HepG2 (cell line): ENCODE results near the gene MEAK7. TPM values are rescaled to one million over a fixed set of nuclear protein-coding genes. Genes with fewer than 3 reads are reported as not detected.
A peak's percentile ranks its signal among the peaks of the same experiment; 100 is the strongest.

Experiments
- ATAC-seq: fragments of 200-7000 bp; cut with Tn5 transposase; 3 replicates; pipeline ENCODE4 v1.9.1; 2020; ENCODE audit warnings: mild to moderate bottlenecking, moderate library complexity
- BruUV-seq: library from RNA; stranded (reverse); fragments of 400-500 nt; replicated peaks from 2 replicates; lab custom pipeline; 2021; lab: Mats Ljungman, UMichigan
- CTCF ChIA-PET: fragments of 300-600 bp; formaldehyde crosslinking; extraction: SDS; loops from one replicate; lab custom pipeline; 2021; ENCODE audit warnings: low total read pairs, inconsistent platforms, low intra/inter-chr PET ratio; lab: Yijun Ruan, JAX
- POLR2A ChIA-PET: fragments of 350-600 bp; sonication (Branson Sonifier 250); formaldehyde crosslinking; loops from one replicate; lab custom pipeline; 2020; ENCODE audit warnings: antibody characterized with exemption, inconsistent platforms; lab: Yijun Ruan, JAX
- DNase-seq: peaks from one replicate; pipeline ENCODE4 v3.0.0-alpha.2; 2015; ENCODE audit warnings: low spot score
- FAIRE-seq: peaks from 3 replicates; lab custom pipeline; 2011; peaks lifted over from hg19 to GRCh38; lab: Jason Lieb, UNC
- H2AFZ ChIP-seq: one replicate; pipeline ENCODE4 v1.6.1; 2011; ENCODE audit warnings: low read length, inconsistent platforms
- H3K27ac ChIP-seq: fragments of 300-600 bp; 3 replicates; pipeline ENCODE4 v1.8.0; 2011; ENCODE audit warnings: mixed run types, mild to moderate bottlenecking, mixed read lengths, low read length, inconsistent platforms; ENCODE audit not compliant: insufficient read depth; ENCODE audit errors: extremely low read length
- H3K27me3 ChIP-seq, 2 experiments: fragments of 200-600 bp in 1 of 2; 2 replicates in 1 of 2; 3 replicates in 1 of 2; pipeline versions ENCODE4 v1.6.0 to v1.8.0; 2011; ENCODE audit warnings: low read length in 2 of 2, mild to moderate bottlenecking in 2 of 2, moderate library complexity in 2 of 2, inconsistent platforms in 1 of 2; ENCODE audit not compliant: insufficient read depth in 2 of 2, control insufficient read depth in 1 of 2
- H3K36me3 ChIP-seq, 2 experiments: fragments of 200-600 bp in 1 of 2; replicated peaks in 1 of 2; 2 replicates in 1 of 2; 3 replicates in 1 of 2; pipeline versions ENCODE4 v1.5.1 to v1.8.0; 2011; ENCODE audit warnings: low read length in 2 of 2, inconsistent platforms in 1 of 2; ENCODE audit not compliant: insufficient read depth in 2 of 2, control insufficient read depth in 1 of 2
- H3K4me1 ChIP-seq: 2 replicates; pipeline ENCODE4 v1.5.1; 2012; ENCODE audit warnings: low read length, inconsistent platforms; ENCODE audit not compliant: insufficient read depth
- H3K4me2 ChIP-seq: 2 replicates; pipeline ENCODE4 v1.6.0; 2011; ENCODE audit warnings: low read depth, low read length, inconsistent platforms
- H3K4me3 ChIP-seq, 3 experiments: fragments of 200-600 bp in 1 of 3; sonication (generic), shearing (Covaris generic) in 1 of 3; replicated peaks in 1 of 3; 2 replicates each; pipeline ENCODE4 v1.5.1; 2011 to 2016; ENCODE audit warnings: low read length in 3 of 3, inconsistent platforms in 2 of 3, low read depth in 2 of 3, mild to moderate bottlenecking in 2 of 3, control low read depth in 1 of 3, mixed read lengths in 1 of 3; ENCODE audit not compliant: insufficient read depth in 1 of 3
- H3K79me2 ChIP-seq: one replicate; pipeline ENCODE4 v1.6.1; 2011; ENCODE audit warnings: low read length, inconsistent platforms; ENCODE audit not compliant: insufficient read depth
- H3K9ac ChIP-seq: 2 replicates; pipeline ENCODE4 v1.6.0; 2011; ENCODE audit warnings: mild to moderate bottlenecking, low read depth, low read length, inconsistent platforms; ENCODE audit not compliant: insufficient read depth
- H3K9me3 ChIP-seq: 2 replicates; pipeline ENCODE4 v1.5.1; 2012; ENCODE audit warnings: mild to moderate bottlenecking, low read length
- H4K20me1 ChIP-seq: 2 replicates; pipeline ENCODE4 v1.6.0; 2011; ENCODE audit warnings: inconsistent platforms, mild to moderate bottlenecking, low read length, moderate library complexity; ENCODE audit not compliant: insufficient read depth
- ATF7 ChIP-seq, 2 experiments: fragments of 450-650 bp in 1 of 2; sonication (generic) in 1 of 2; formaldehyde crosslinking in 1 of 2; IDR thresholded peaks; 2 replicates each; pipeline versions ENCODE4 v1.4.0 to v1.6.1; 2016 to 2020; ENCODE audit warnings: antibody characterized with exemption in 1 of 2, mild to moderate bottlenecking in 1 of 2, missing genetic modification reagents in 1 of 2
- BCL6 ChIP-seq: IDR thresholded peaks from 2 replicates; pipeline ENCODE4 v1.6.1; 2016; ENCODE audit warnings: missing genetic modification reagents, missing compliant biosample characterization
- HDAC1 ChIP-seq: sonication (generic); formaldehyde crosslinking; IDR thresholded peaks from 2 replicates; pipeline ENCODE4 v1.5.1; 2020; ENCODE audit warnings: mild to moderate bottlenecking, missing genetic modification reagents
- JDP2 ChIP-seq: sonication (generic); formaldehyde crosslinking; IDR thresholded peaks from 2 replicates; pipeline ENCODE4 v1.8.1; 2022; ENCODE audit warnings: missing genetic modification reagents, borderline replicate concordance
- NR2F6 ChIP-seq, 2 experiments: IDR thresholded peaks; 2 replicates each; pipeline ENCODE4 v1.6.1; 2016; ENCODE audit warnings: antibody characterized with exemption in 1 of 2, mild to moderate bottlenecking in 1 of 2
- PHF21A ChIP-seq: sonication (generic); formaldehyde crosslinking; IDR thresholded peaks from 2 replicates; pipeline ENCODE4 v1.5.0; 2020; ENCODE audit warnings: mild to moderate bottlenecking, missing genetic modification reagents
- STAT6 ChIP-seq: sonication (generic); formaldehyde crosslinking; IDR thresholded peaks from 2 replicates; pipeline ENCODE4 v1.4.0; 2020; ENCODE audit warnings: missing genetic modification reagents, mild to moderate bottlenecking, borderline replicate concordance
- ZBTB33 ChIP-seq: sonication (generic); formaldehyde crosslinking; IDR thresholded peaks from 2 replicates; pipeline ENCODE4 v1.4.0; 2020; ENCODE audit warnings: missing genetic modification reagents
- ZBTB7B ChIP-seq: sonication (generic); formaldehyde crosslinking; IDR thresholded peaks from 2 replicates; pipeline ENCODE4 v1.4.0; 2020; ENCODE audit warnings: missing genetic modification reagents
- ZNF232 ChIP-seq: sonication (generic); formaldehyde crosslinking; IDR thresholded peaks from 2 replicates; pipeline ENCODE4 v1.4.0; 2020; ENCODE audit warnings: missing genetic modification reagents, borderline replicate concordance
- ZNF446 ChIP-seq: sonication (generic); formaldehyde crosslinking; IDR thresholded peaks from 2 replicates; pipeline ENCODE4 v1.5.0; 2020; ENCODE audit warnings: mild to moderate bottlenecking, missing genetic modification reagents
- ZNF512B ChIP-seq: sonication (generic); formaldehyde crosslinking; IDR thresholded peaks from 2 replicates; pipeline ENCODE4 v1.5.1; 2020; ENCODE audit warnings: missing genetic modification reagents, mild to moderate bottlenecking, borderline replicate concordance
- ZNF773 ChIP-seq: sonication (generic); formaldehyde crosslinking; IDR thresholded peaks from 2 replicates; pipeline ENCODE4 v1.4.0; 2020; ENCODE audit warnings: missing genetic modification reagents, borderline replicate concordance
- ZSCAN29 ChIP-seq: sonication (generic); formaldehyde crosslinking; conservative IDR thresholded peaks from 2 replicates; pipeline ENCODE4 v1.4.0; 2020; ENCODE audit warnings: mild to moderate bottlenecking, missing genetic modification reagents
- WGBS: methylation state at CpG from one replicate; pipeline ENCODE4 v1.1.6; 2017; ENCODE audit warnings: low lambda C conversion rate; 5-methylcytosine and 5-hydroxymethylcytosine counted together
- in situ Hi-C: cut with HindIII; loops from 2 replicates; pipeline ENCODE4 v1.10.0; 2017; ENCODE audit warnings: low pct_unique_long_range_greater_than_20kb; ENCODE audit not compliant: extremely low pct_ligation_motif_present
- intact Hi-C: fragments of 100-400 bp; cut with micrococcal nuclease; formaldehyde crosslinking; loops from one replicate; pipeline ENCODE4 v1.10.0; 2022; ENCODE audit not compliant: unreplicated experiment
- polyA plus RNA-seq, 8 experiments: library from polyadenylated mRNA; depleted of rRNA in 3 of 8; stranded (reverse) in 7 of 8; unstranded in 1 of 8; fragments of >200 nt; fragmentation: Illumina TruSeq in 4 of 8; extraction: Trizol in 4 of 8; gene quantifications; 2 replicates each; pipeline versions ENCODE4 v1.2.1 to v1.2.3, GENCODE V29; 2011 to 2016; ENCODE audit warnings: low read depth in 4 of 8, missing spikeins in 1 of 8, mixed read lengths in 1 of 8; ENCODE audit not compliant: insufficient read depth in 1 of 8
- total RNA-seq, 5 experiments: library from RNA; depleted of rRNA; stranded (reverse); fragments of >200 nt; fragmentation: Illumina TruSeq; extraction: Trizol; gene quantifications; 2 replicates each; pipeline ENCODE4 v1.2.3, GENCODE V29; 2016; ENCODE audit warnings: low read depth in 1 of 5
- TF ChIP-seq, protein P1 (sequence below): sonication (generic); formaldehyde crosslinking; IDR thresholded peaks from 2 replicates; pipeline ENCODE4 v1.4.0; 2020; ENCODE audit warnings: missing genetic modification reagents

The MEAK7 gene
- total and polyA plus RNA-seq, 2 of the 13 experiments (the other 11 are each of a cell fraction or from before 2014, with no cell fraction given): 11.8 to 14.7 TPM

DNA sequence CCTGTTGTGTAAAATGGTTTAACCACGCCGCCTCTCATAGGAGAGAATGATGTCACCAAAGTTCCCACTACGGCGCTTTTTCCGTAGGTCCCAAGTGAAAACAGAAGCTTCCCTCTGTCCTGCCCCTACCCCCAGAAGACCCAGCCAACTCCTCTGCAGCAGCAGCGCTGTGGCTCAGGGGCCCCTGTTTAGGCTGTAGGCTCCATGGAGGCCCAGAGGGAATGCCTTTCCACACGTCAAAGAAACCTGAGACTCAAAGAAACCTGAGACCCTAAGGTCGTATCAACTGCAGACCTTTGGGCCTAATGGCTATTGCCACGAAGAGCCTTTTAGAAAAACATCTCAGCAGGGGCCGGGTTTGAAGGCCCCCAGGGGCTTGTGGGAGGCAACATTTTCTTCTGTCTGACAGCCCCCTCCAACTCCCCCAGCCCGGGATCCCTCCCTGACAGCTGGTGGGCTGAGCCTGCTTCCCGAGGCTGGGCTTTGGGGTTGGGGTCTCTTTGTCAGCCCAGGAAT is 43.1 kb upstream of the MEAK7 start:
- DNase-seq (peak; percentile 37), FAIRE-seq (no peak), ATAC-seq (peak; percentile 59)
- Histone ChIP-seq H4K20me1 (no peaks in the 10 kb centered on the region), H3K4me1 (peaks cover 33% of the 10 kb centered on the region), H3K27me3 (peaks cover 3 to 33% of the 10 kb centered on the region in 2 experiments; a peak in 4 of 5 replicates), H3K9me3 (no peaks in the 10 kb centered on the region), H3K4me3 (peak overlapping the region in 1 of 3 experiments; percentile 13; a peak in 1 of 6 replicates), H2AFZ (no peak overlapping the region), H3K9ac (no peak overlapping the region), H3K36me3 (no peaks in the 10 kb centered on the region), H3K79me2 (no peaks in the 10 kb centered on the region), H3K4me2 (peak overlapping the region; percentile 39), H3K27ac (no peak overlapping the region)
- ChIA-PET CTCF (no interaction called here), POLR2A (no interaction called here)
- intact Hi-C loops (no loop called here), in situ Hi-C loops (no loop called here)
- BruUV-seq: no TSS peak
- 51% methylated on average over 10 of the region's 12 CpGs for WGBS
- TF ChIP-seq ZNF512B (no peak), STAT6 (CRISPR knock-in tag) (no peak), BCL6 (CRISPR knock-in tag) (no peak), PHF21A (no peak), NR2F6 (IDR thresholded peaks at IDR 0.05) (no peak), NR2F6 (CRISPR knock-in tag; IDR thresholded peaks at IDR 0.05) (0 out of 2 replicates have a peak, but pooled peaks have one; percentile 7), ZNF446 (no peak), ZBTB33 (CRISPR knock-in tag) (no peak), ATF7 (IDR thresholded peaks at IDR 0.05) (peak; percentile 12; the same call in 1 of the 2 replicates), ATF7 (CRISPR knock-in tag; IDR thresholded peaks at IDR 0.05) (no peak), ZNF773 (CRISPR knock-in tag) (no peak), ZSCAN29 (CRISPR knock-in tag) (no peak), JDP2 (CRISPR knock-in tag) (no peak), ZBTB7B (no peak), ZNF232 (CRISPR knock-in tag) (no peak), HDAC1 (CRISPR knock-in tag) (no peak)
- TF ChIP-seq, protein P1, sequence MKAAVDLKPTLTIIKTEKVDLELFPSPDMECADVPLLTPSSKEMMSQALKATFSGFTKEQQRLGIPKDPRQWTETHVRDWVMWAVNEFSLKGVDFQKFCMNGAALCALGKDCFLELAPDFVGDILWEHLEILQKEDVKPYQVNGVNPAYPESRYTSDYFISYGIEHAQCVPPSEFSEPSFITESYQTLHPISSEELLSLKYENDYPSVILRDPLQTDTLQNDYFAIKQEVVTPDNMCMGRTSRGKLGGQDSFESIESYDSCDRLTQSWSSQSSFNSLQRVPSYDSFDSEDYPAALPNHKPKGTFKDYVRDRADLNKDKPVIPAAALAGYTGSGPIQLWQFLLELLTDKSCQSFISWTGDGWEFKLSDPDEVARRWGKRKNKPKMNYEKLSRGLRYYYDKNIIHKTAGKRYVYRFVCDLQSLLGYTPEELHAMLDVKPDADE: no peak
